Colonic mucosa (tissue), 4 donors: ENCODE data around the gene FGF3. TPM values are rescaled to one million over a fixed set of nuclear protein-coding genes. Genes with fewer than 3 reads are reported as not detected.

Source experiments
- DNase-seq: peaks from one replicate; pipeline ENCODE4 v3.0.0-alpha.2; 2020
- H3K27ac ChIP-seq: fragments of 200-600 bp; one replicate; pipeline ENCODE4 v1.8.0; 2021
- H3K27me3 ChIP-seq: fragments of 200-600 bp; one replicate; pipeline ENCODE4 v1.8.0; 2021
- H3K36me3 ChIP-seq: fragments of 200-600 bp; one replicate; pipeline ENCODE4 v1.8.0; 2021
- H3K4me1 ChIP-seq: fragments of 200-600 bp; one replicate; pipeline ENCODE4 v1.8.0; 2021; ENCODE audit warnings: mild to moderate bottlenecking
- H3K4me3 ChIP-seq: fragments of 200-600 bp; one replicate; pipeline ENCODE4 v1.8.0; 2021
- H3K9ac ChIP-seq, 2 donors: one replicate each; pipeline ENCODE4 v1.7.0; 2013; ENCODE audit warnings: control low read depth in 2 of 2, low read depth in 2 of 2, low read length in 2 of 2
- H3K9me3 ChIP-seq: fragments of 200-600 bp; one replicate; pipeline ENCODE4 v1.8.0; 2021
- CTCF ChIP-seq: fragments of 200-600 bp; IDR thresholded peaks from one replicate; pipeline ENCODE4 v1.8.0; 2022; ENCODE audit warnings: antibody characterized with exemption, mild to moderate bottlenecking
- intact Hi-C: fragments of 100-400 bp; cut with DNase I; formaldehyde crosslinking; loops from one replicate; pipeline ENCODE4 v1.14.1; 2022
- total RNA-seq, 2 donors: library from RNA; stranded (reverse); fragmentation: NEBNext Ultra II Directional in 1 of 2; extraction: Animal tissue kit (Norgen Biotek cat#: 25700) in 1 of 2; gene quantifications; one replicate each; pipeline ENCODE4 v1.2.1, GENCODE V29; 2021
- donor health status: healthy.
- donor health status: DM: no; HTN: no; CAD: no.
- donor health status: DM: no; HTN: no; CAD: no.

Gene FGF3
- total RNA-seq, 2 donors from 2014 or later, result not detected

GRCh38 chr11:69791276-69792180 is 27.7 kb downstream of the FGF3 start:
- no peak overlapping the region for H3K27ac ChIP-seq
- no peak for TF ChIP-seq CTCF

GRCh38 chr11:69788956-69789355 is 30.3 kb downstream of the FGF3 start:
- Histone ChIP-seq H3K36me3 (no peaks in the 10 kb centered on the region), H3K9ac (no peak overlapping the region), H3K27me3 (no peaks in the 10 kb centered on the region), H3K4me1 (no peaks in the 10 kb centered on the region), H3K9me3 (no peaks in the 10 kb centered on the region), H3K4me3 (no peak overlapping the region), H3K27ac (no peak overlapping the region)
- no peak for DNase-seq
- intact Hi-C loops, result no loop called here
- no peak for TF ChIP-seq CTCF

More at GRCh38 chr11:69791276-69792180, 27.7 kb downstream of the FGF3 start:
- Histone ChIP-seq H3K9ac (no peak overlapping the region), H3K4me3 (no peak overlapping the region), H3K4me1 (no peaks in the 10 kb centered on the region), H3K27me3 (no peaks in the 10 kb centered on the region), H3K9me3 (no peaks in the 10 kb centered on the region), H3K36me3 (no peaks in the 10 kb centered on the region)
- DNase-seq, result no peak
- intact Hi-C loops, result no loop called here

GRCh38 chr11:69787906-69788305 is 31.3 kb downstream of the FGF3 start:
- TF ChIP-seq CTCF, result no peak
- intact Hi-C loops, result no loop called here
- DNase-seq, result no peak
- Histone ChIP-seq H3K4me1 (no peaks in the 10 kb centered on the region), H3K36me3 (no peaks in the 10 kb centered on the region), H3K27me3 (no peaks in the 10 kb centered on the region), H3K9me3 (no peaks in the 10 kb centered on the region), H3K27ac (no peak overlapping the region), H3K4me3 (no peak overlapping the region), H3K9ac (no peak overlapping the region)

- TF ChIP-seq CTCF, result no peak
- no peak overlapping the region for H3K27ac ChIP-seq
- no peaks in the 10 kb centered on the region for H3K27me3 ChIP-seq
These were observed 31.8 kb downstream of the FGF3 start for GRCh38 chr11:69787457-69787856.

GRCh38 chr11:69781241-69781640 is 38.0 kb downstream of the FGF3 start:
- TF ChIP-seq CTCF, result no peak
- Histone ChIP-seq H3K27me3 (peaks cover 3% of the 10 kb centered on the region), H3K36me3 (no peaks in the 10 kb centered on the region), H3K4me1 (no peaks in the 10 kb centered on the region), H3K27ac (no peak overlapping the region), H3K9me3 (no peaks in the 10 kb centered on the region), H3K4me3 (no peak overlapping the region), H3K9ac (no peak overlapping the region)
- intact Hi-C loops, result no loop called here
- DNase-seq, result no peak

More at GRCh38 chr11:69787457-69787856, 31.8 kb downstream of the FGF3 start:
- no peak overlapping the region for H3K9ac ChIP-seq
- DNase-seq, result no peak
- H3K4me3 ChIP-seq, result no peak overlapping the region
- intact Hi-C loops, result no loop called here
- no peaks in the 10 kb centered on the region for H3K9me3 ChIP-seq
- no peaks in the 10 kb centered on the region for H3K4me1 ChIP-seq
- no peaks in the 10 kb centered on the region for H3K36me3 ChIP-seq
